GM12878 (cell line): ENCODE results near the gene DISP3.

Source experiments
- BACH1 ChIP-seq: fragments of 450-650 bp; IDR thresholded peaks from 2 replicates; pipeline ENCODE4 v1.6.1; 2017; ENCODE audit warnings: mild to moderate bottlenecking, borderline replicate concordance
- EGR1 ChIP-seq, 2 experiments: IDR thresholded peaks; 1 replicate in 1 of 2; 2 replicates in 1 of 2; pipeline ENCODE4 v1.6.1; 2011 to 2012; ENCODE audit warnings: low read depth in 2 of 2, low read length in 2 of 2, borderline replicate concordance in 1 of 2, mild to moderate bottlenecking in 1 of 2, moderate library complexity in 1 of 2
- FOS ChIP-seq: IDR thresholded peaks from 3 replicates; pipeline ENCODE4 v1.6.1; 2011; ENCODE audit warnings: borderline replicate concordance; ENCODE audit not compliant: insufficient read length; ENCODE audit errors: extremely low read depth
- FOXM1 ChIP-seq: IDR thresholded peaks from 2 replicates; pipeline ENCODE4 v1.6.1; 2012; ENCODE audit warnings: low read depth, mild to moderate bottlenecking, inconsistent platforms, low read length, moderate library complexity
- NBN ChIP-seq: fragments of 450-650 bp; IDR thresholded peaks from 2 replicates; pipeline ENCODE4 v1.6.1; 2016
- NFXL1 ChIP-seq: fragments of 450-650 bp; IDR thresholded peaks from 2 replicates; pipeline ENCODE4 v1.6.1; 2017; ENCODE audit warnings: antibody characterized with exemption, mild to moderate bottlenecking, borderline replicate concordance
- PML ChIP-seq: IDR thresholded peaks from 2 replicates; pipeline ENCODE4 v1.6.1; 2012; ENCODE audit warnings: low read length, inconsistent platforms
- POLR2A ChIP-seq: IDR thresholded peaks from 2 replicates; pipeline ENCODE4 v1.6.1; 2011; ENCODE audit warnings: low read depth, mild to moderate bottlenecking, low read length
- SREBF2 ChIP-seq: IDR thresholded peaks from 2 replicates; pipeline ENCODE4 v1.6.1; 2012; ENCODE audit warnings: mild to moderate bottlenecking, low read length
- TAF1 ChIP-seq: IDR thresholded peaks from 2 replicates; pipeline ENCODE4 v1.6.1; 2011; ENCODE audit warnings: mild to moderate bottlenecking, low read depth, low read length, borderline replicate concordance
- TARDBP ChIP-seq: IDR thresholded peaks from 2 replicates; pipeline ENCODE4 v1.6.1; 2016; ENCODE audit warnings: borderline replicate concordance
- TF ChIP-seq, protein P1 (sequence below), 3 experiments: IDR thresholded peaks in 2 of 3; conservative IDR thresholded peaks in 1 of 3; 2 replicates each; pipeline ENCODE4 v1.5.1; 2011; ENCODE audit warnings: low read depth in 3 of 3, low read length in 3 of 3, mild to moderate bottlenecking in 3 of 3, control low read depth in 2 of 3, moderate library complexity in 2 of 3, inconsistent platforms in 1 of 3, mixed read lengths in 1 of 3; ENCODE audit not compliant: control insufficient read depth in 2 of 3, insufficient read depth in 1 of 3; ENCODE audit errors: extremely low read depth in 1 of 3
- TF ChIP-seq, protein P2 (sequence below): IDR thresholded peaks from 2 replicates; pipeline ENCODE4 v1.6.1; 2012; ENCODE audit warnings: low read depth, low read length, improper control_type of control experiment

DNA sequence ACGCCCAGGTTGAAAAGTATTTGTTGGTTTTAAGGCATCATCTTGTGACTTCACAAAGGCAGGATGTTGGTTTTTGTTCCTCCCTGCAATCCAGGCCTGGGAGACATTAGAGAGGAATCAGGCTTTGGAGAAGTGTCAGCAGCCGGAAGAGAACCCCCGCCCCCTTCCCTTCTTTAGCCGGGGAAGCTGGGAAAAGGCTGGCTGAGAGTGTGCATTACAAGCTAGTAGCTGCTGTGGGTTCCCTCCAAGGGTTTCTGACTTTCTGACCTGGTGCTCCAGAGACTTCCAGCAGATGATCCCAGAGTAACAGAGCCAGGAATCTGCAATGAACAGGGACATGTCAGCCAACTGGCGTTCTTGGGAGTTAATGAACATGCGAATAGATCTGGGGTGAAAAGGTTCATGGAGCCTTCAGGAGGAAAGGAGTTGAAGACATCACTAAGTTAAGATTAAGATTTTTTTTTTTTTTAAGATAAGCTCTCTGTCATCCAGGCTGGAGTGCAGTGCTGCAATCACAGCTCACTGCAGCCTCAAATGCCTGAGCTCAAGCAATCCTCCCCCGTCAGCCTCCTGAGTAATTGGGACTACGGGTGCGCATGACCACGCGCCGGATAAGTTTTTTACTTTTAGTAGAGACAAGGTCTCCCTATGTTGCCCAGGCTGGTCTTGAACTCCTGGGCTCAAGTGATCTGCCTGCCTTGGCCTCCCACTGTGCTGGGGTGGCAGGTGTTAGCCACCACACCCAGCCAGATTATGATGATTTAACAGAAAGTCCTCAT, 7.5 kb downstream of the DISP3 start:
- TF ChIP-seq FOS (no peak), BACH1 (no peak), POLR2A (no peak), FOXM1 (no peak), PML (no peak), NBN (no peak), SREBF2 (no peak), TARDBP (no peak), NFXL1 (no peak), TAF1 (no peak), EGR1 (IDR thresholded peaks at IDR 0.05; ENCODE audit: borderline replicate concordance in 1 of 2, low read depth in 2 of 2, low read length in 2 of 2) (no peak)
- TF ChIP-seq, protein P1, sequence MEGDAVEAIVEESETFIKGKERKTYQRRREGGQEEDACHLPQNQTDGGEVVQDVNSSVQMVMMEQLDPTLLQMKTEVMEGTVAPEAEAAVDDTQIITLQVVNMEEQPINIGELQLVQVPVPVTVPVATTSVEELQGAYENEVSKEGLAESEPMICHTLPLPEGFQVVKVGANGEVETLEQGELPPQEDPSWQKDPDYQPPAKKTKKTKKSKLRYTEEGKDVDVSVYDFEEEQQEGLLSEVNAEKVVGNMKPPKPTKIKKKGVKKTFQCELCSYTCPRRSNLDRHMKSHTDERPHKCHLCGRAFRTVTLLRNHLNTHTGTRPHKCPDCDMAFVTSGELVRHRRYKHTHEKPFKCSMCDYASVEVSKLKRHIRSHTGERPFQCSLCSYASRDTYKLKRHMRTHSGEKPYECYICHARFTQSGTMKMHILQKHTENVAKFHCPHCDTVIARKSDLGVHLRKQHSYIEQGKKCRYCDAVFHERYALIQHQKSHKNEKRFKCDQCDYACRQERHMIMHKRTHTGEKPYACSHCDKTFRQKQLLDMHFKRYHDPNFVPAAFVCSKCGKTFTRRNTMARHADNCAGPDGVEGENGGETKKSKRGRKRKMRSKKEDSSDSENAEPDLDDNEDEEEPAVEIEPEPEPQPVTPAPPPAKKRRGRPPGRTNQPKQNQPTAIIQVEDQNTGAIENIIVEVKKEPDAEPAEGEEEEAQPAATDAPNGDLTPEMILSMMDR (IDR thresholded peaks at IDR 0.05 in 2 of 3, conservative IDR thresholded peaks at IDR 0.05 in 1 of 3; ENCODE audit: control insufficient read depth in 2 of 3, extremely low read depth in 1 of 3, insufficient read depth in 1 of 3, low read depth in 3 of 3, low read length in 3 of 3) = no peak
- TF ChIP-seq, protein P2, sequence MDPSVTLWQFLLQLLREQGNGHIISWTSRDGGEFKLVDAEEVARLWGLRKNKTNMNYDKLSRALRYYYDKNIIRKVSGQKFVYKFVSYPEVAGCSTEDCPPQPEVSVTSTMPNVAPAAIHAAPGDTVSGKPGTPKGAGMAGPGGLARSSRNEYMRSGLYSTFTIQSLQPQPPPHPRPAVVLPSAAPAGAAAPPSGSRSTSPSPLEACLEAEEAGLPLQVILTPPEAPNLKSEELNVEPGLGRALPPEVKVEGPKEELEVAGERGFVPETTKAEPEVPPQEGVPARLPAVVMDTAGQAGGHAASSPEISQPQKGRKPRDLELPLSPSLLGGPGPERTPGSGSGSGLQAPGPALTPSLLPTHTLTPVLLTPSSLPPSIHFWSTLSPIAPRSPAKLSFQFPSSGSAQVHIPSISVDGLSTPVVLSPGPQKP = no peak
